ENCODE results near the gene SAMD8.
"Not testable (repeated sequence)": the region's sequence is repeated elsewhere in the genome, so short reads cannot be mapped to it uniquely, and the experiment has no call there.

The SAMD8 gene

GRCh38 chr10:75107756-75108683, 3.4 kb upstream of the SAMD8 start:
- DNase-seq, result no peak

GRCh38 chr10:75108684-75109458, 2.6 kb upstream of the SAMD8 start:
- DNase-seq, result no peak

- no peak for DNase-seq
Observed at GRCh38 chr10:75109459-75109778, 2.0 kb upstream of the SAMD8 start.

- DNase-seq, result no peak
Observed at GRCh38 chr10:75110006-75110632, 1.3 kb upstream of the SAMD8 start.

GRCh38 chr10:75111907-75112679, 637 bp downstream of the SAMD8 start:
- DNase-seq, result peak; percentile 30

GRCh38 chr10:75115137-75115536, 3.7 kb downstream of the SAMD8 start:
- no peak for DNase-seq

GRCh38 chr10:75116941-75117775, 5.7 kb downstream of the SAMD8 start:
- DNase-seq, result not testable (repeated sequence)

- DNase-seq, result no peak
Observed at GRCh38 chr10:75117995-75118394, 6.5 kb downstream of the SAMD8 start.

- not testable (repeated sequence) for DNase-seq
Observed at GRCh38 chr10:75119444-75120066, 8.1 kb downstream of the SAMD8 start.

- DNase-seq, result no peak
Observed at GRCh38 chr10:75121322-75121721, 9.9 kb downstream of the SAMD8 start.

- DNase-seq, result no peak
Observed at GRCh38 chr10:75122505-75122904, 11.0 kb downstream of the SAMD8 start.

GRCh38 chr10:75123088-75123682, 11.7 kb downstream of the SAMD8 start:
- DNase-seq, result no peak

- DNase-seq, result no peak
Observed at GRCh38 chr10:75126277-75126676, 14.8 kb downstream of the SAMD8 start.

- DNase-seq, result no peak
Observed at GRCh38 chr10:75127471-75127870, 16.0 kb downstream of the SAMD8 start.

- DNase-seq, result not testable (repeated sequence)
Observed at GRCh38 chr10:75128985-75129384, 17.5 kb downstream of the SAMD8 start.

GRCh38 chr10:75129537-75129936, 18.1 kb downstream of the SAMD8 start:
- no peak for DNase-seq

GRCh38 chr10:75133701-75134100, 22.2 kb downstream of the SAMD8 start:
- DNase-seq, result not testable (repeated sequence)

- DNase-seq, result no peak
Observed at GRCh38 chr10:75136346-75136745, 24.9 kb downstream of the SAMD8 start.

GRCh38 chr10:75137533-75138438, 26.3 kb downstream of the SAMD8 start:
- DNase-seq, result no peak

GRCh38 chr10:75140246-75140645, 28.8 kb downstream of the SAMD8 start:
- no peak for DNase-seq
